Neutrophil (primary cell): Measurements from ENCODE around the gene HOXD13.
A peak's percentile ranks its signal among the peaks of the same experiment; 100 is the strongest.

Experiments
- H3K27ac ChIP-seq: fragments of 200-600 bp; sonication (generic); 2 replicates; pipeline ENCODE4 v1.5.1; 2016; ENCODE audit warnings: mild to moderate bottlenecking, moderate library complexity
- H3K27me3 ChIP-seq: fragments of 200-600 bp; sonication (generic); 2 replicates; pipeline ENCODE4 v1.6.0; 2016; ENCODE audit warnings: mild to moderate bottlenecking
- H3K36me3 ChIP-seq: fragments of 200-600 bp; sonication (generic); 2 replicates; pipeline ENCODE4 v1.5.1; 2017
- H3K4me1 ChIP-seq, 2 experiments: fragments of 200-600 bp in 1 of 2; sonication (generic) in 1 of 2; 1 replicate in 1 of 2; 2 replicates in 1 of 2; pipeline versions ENCODE4 v1.5.1 to v1.6.1; 2013 to 2016; ENCODE audit warnings: low read depth in 1 of 2, low read length in 1 of 2, mild to moderate bottlenecking in 1 of 2, moderate library complexity in 1 of 2; ENCODE audit not compliant: control insufficient read depth in 1 of 2, insufficient read depth in 1 of 2
- H3K4me3 ChIP-seq, 2 experiments: fragments of 200-600 bp in 1 of 2; sonication (generic) in 1 of 2; 1 replicate in 1 of 2; 2 replicates in 1 of 2; pipeline ENCODE4 v1.5.1; 2013 to 2016; ENCODE audit warnings: low read depth in 1 of 2, low read length in 1 of 2, mild to moderate bottlenecking in 1 of 2, moderate library complexity in 1 of 2
- H3K9me3 ChIP-seq: fragments of 200-600 bp; sonication (generic); 2 replicates; pipeline ENCODE4 v1.5.1; 2016
- CTCF ChIP-seq: fragments of 200-600 bp; sonication (generic); IDR thresholded peaks from 2 replicates; pipeline ENCODE4 v1.5.1; 2016; ENCODE audit warnings: antibody characterized with exemption

The HOXD13 gene

GRCh38 chr2:176092270-176093144 is at the start of gene HOXD13:
HOXD13 (plus strand) TSS chr2:176092721; CDS start chr2:176092891, 170 bp downstream.
- no peaks in the 10 kb centered on the region for H3K9me3 ChIP-seq
- TF ChIP-seq CTCF: no peak
- peaks cover 100% of the 10 kb centered on the region for H3K27me3 ChIP-seq
- H3K4me1 ChIP-seq: peaks cover 33 to 47% of the 10 kb centered on the region in 2 experiments
- no peak within 1 kb of the TSS for H3K27ac ChIP-seq
- peak within 1 kb of the TSS in 1 of 2 experiments; percentile 41 for H3K4me3 ChIP-seq
- H3K36me3 ChIP-seq: no peaks in the 10 kb centered on the region

GRCh38 chr2:176056406-176056805 is 36.1 kb upstream of the HOXD13 start:
- H3K27ac ChIP-seq: no peak overlapping the region
- H3K36me3 ChIP-seq: no peaks in the 10 kb centered on the region
- no peaks in the 10 kb centered on the region for H3K4me1 ChIP-seq
- TF ChIP-seq CTCF: no peak
- no peaks in the 10 kb centered on the region for H3K9me3 ChIP-seq
- no peak overlapping the region for H3K4me3 ChIP-seq
- peaks cover 100% of the 10 kb centered on the region for H3K27me3 ChIP-seq

- Histone ChIP-seq H3K4me1 (peaks cover 20% of the 10 kb centered on the region in 2 experiments), H3K27me3 (peaks cover 100% of the 10 kb centered on the region), H3K9me3 (no peaks in the 10 kb centered on the region), H3K36me3 (no peaks in the 10 kb centered on the region), H3K4me3 (no peak overlapping the region), H3K27ac (no peak overlapping the region)
- TF ChIP-seq CTCF: no peak
Observed at GRCh38 chr2:176063958-176064357, 28.6 kb upstream of the HOXD13 start.

GRCh38 chr2:176066645-176067588 is 25.6 kb upstream of the HOXD13 start:
- peaks cover 20 to 24% of the 10 kb centered on the region in 2 experiments for H3K4me1 ChIP-seq
- no peaks in the 10 kb centered on the region for H3K36me3 ChIP-seq
- H3K27ac ChIP-seq: no peak overlapping the region
- peak overlapping the region in 1 of 2 experiments; percentile 4 for H3K4me3 ChIP-seq
- no peak for TF ChIP-seq CTCF
- no peaks in the 10 kb centered on the region for H3K9me3 ChIP-seq
- peaks cover 100% of the 10 kb centered on the region for H3K27me3 ChIP-seq

- H3K4me3 ChIP-seq: peak overlapping the region in 1 of 2 experiments; percentile 4
Observed at GRCh38 chr2:176067589-176068418, 24.7 kb upstream of the HOXD13 start.

More at GRCh38 chr2:176067589-176068418, 24.7 kb upstream of the HOXD13 start:
- Histone ChIP-seq H3K27ac (no peak overlapping the region), H3K9me3 (no peaks in the 10 kb centered on the region), H3K4me1 (peaks cover 20 to 25% of the 10 kb centered on the region in 2 experiments), H3K36me3 (no peaks in the 10 kb centered on the region), H3K27me3 (peaks cover 100% of the 10 kb centered on the region)
- TF ChIP-seq CTCF: no peak
